ENCODE data around the gene ATAD2B.

GRCh38 chr2:23827287-23827686 is 99.6 kb downstream of the ATAD2B start:
- TF ChIP-seq POLR2A (IDR thresholded peaks at IDR 0.05) (no peak), CTCF (IDR thresholded peaks at IDR 0.05) (no peak)
